Testis (tissue), 3 donors: ENCODE data around the gene A1BG. TPM values are rescaled to one million over a fixed set of nuclear protein-coding genes. Genes with fewer than 3 reads are reported as not detected.
A peak's percentile ranks its signal among the peaks of the same experiment; 100 is the strongest.

Source experiments
- DNase-seq: peaks from one replicate; pipeline ENCODE4 v3.0.0-alpha.2; 2019
- H3K27ac ChIP-seq, 2 donors: fragments of 200-600 bp; sonication (generic); one replicate each; pipeline ENCODE4 v1.5.1; 2019
- H3K27me3 ChIP-seq: fragments of 200-600 bp; sonication (generic); one replicate; pipeline ENCODE4 v1.5.1; 2019
- H3K36me3 ChIP-seq: fragments of 200-600 bp; sonication (generic); one replicate; pipeline ENCODE4 v1.5.1; 2017; ENCODE audit warnings: low read depth; ENCODE audit errors: missing control alignments
- H3K4me1 ChIP-seq: fragments of 200-600 bp; sonication (generic); one replicate; pipeline ENCODE4 v1.5.1; 2019
- H3K4me3 ChIP-seq, 2 donors: fragments of 200-600 bp; sonication (generic); one replicate each; pipeline ENCODE4 v1.5.1; 2017 to 2019
- H3K9me3 ChIP-seq: fragments of 200-600 bp; sonication (generic); one replicate; pipeline ENCODE4 v1.5.1; 2017
- POLR2A ChIP-seq: fragments of 450-650 bp; IDR thresholded peaks from one replicate; pipeline ENCODE4 v1.6.1; 2017; ENCODE audit warnings: antibody characterized with exemption, mild to moderate bottlenecking, moderate library complexity
- WGBS, 2 donors: methylation state at CpG; one replicate each; pipeline ENCODE4 v1.1.5; 2018; 5-methylcytosine and 5-hydroxymethylcytosine counted together
- intact Hi-C: fragments of 100-400 bp; cut with DNase I; formaldehyde crosslinking; loops from one replicate; pipeline ENCODE4 v1.15.1; 2023; ENCODE audit warnings: low total_unique reads
- polyA plus RNA-seq: library from polyadenylated mRNA; stranded (reverse); fragments of 350-450 nt; fragmentation: Illumina TruSeq; extraction: RNeasy Lipid Tissue Mini Kit (QIAGEN cat#74804); gene quantifications from one replicate; pipeline ENCODE4 v1.2.3, GENCODE V29; 2014; ENCODE audit warnings: low read depth, low replicate concordance; ENCODE audit not compliant: insufficient read depth
- total RNA-seq, 2 donors: library from RNA; depleted of rRNA; stranded (reverse); fragments of >200 nt; gene quantifications; one replicate each; pipeline ENCODE4 v1.2.3, GENCODE V29; 2016
- TF ChIP-seq, protein P1 (sequence below), 3 experiments: fragments of 450-650 bp in 2 of 3; fragments of 200-600 bp in 1 of 3; sonication (generic) in 1 of 3; IDR thresholded peaks; one replicate each; pipeline ENCODE4 v1.5.1; 2016 to 2019; ENCODE audit warnings: antibody characterized with exemption in 3 of 3, mild to moderate bottlenecking in 2 of 3, moderate library complexity in 1 of 3

A1BG gene
- total and polyA plus RNA-seq, 3 donors from 2014 or later, result 3.5 to 13.1 (median 4.5) TPM

DNA sequence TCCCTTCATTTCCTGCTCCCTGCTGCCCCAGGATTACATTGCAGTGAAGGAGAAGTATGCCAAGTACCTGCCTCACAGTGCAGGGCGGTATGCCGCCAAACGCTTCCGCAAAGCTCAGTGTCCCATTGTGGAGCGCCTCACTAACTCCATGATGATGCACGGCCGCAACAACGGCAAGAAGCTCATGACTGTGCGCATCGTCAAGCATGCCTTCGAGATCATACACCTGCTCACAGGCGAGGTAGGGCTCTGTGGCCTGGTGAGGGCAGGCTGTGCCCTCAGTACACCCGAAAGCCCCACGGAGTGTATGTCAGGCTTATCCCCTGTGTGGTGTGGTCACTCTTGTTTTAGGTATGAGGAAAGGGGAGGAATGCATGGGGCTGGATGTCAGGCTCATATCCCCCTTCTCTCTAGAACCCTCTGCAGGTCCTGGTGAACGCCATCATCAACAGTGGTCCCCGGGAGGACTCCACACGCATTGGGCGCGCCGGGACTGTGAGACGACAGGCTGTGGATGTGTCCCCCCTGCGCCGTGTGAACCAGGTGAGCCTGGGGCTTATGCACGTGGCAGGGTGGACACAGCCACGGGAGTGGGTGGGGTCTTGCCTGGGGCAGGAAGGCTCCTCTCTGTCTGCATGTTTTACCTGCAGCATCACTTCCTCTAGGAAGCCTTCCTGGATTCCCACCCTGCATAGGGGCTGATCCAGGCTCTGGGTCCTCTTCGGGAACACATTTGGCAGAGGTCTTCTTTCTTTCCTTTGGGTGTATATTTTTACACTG is 39.8 kb upstream of the A1BG start:
- Histone ChIP-seq H3K36me3 (no peaks in the 10 kb centered on the region), H3K9me3 (no peaks in the 10 kb centered on the region), H3K27me3 (no peaks in the 10 kb centered on the region), H3K4me3 (no peak overlapping the region), H3K4me1 (peaks cover 5% of the 10 kb centered on the region), H3K27ac (no peak overlapping the region)
- no peak for DNase-seq
- WGBS, 2 donors, result 89 to 91% methylated on average over 16 to 26 of the region's 26 CpGs
- intact Hi-C loops, result no loop called here
- no peak for TF ChIP-seq POLR2A
- TF ChIP-seq, protein P1, sequence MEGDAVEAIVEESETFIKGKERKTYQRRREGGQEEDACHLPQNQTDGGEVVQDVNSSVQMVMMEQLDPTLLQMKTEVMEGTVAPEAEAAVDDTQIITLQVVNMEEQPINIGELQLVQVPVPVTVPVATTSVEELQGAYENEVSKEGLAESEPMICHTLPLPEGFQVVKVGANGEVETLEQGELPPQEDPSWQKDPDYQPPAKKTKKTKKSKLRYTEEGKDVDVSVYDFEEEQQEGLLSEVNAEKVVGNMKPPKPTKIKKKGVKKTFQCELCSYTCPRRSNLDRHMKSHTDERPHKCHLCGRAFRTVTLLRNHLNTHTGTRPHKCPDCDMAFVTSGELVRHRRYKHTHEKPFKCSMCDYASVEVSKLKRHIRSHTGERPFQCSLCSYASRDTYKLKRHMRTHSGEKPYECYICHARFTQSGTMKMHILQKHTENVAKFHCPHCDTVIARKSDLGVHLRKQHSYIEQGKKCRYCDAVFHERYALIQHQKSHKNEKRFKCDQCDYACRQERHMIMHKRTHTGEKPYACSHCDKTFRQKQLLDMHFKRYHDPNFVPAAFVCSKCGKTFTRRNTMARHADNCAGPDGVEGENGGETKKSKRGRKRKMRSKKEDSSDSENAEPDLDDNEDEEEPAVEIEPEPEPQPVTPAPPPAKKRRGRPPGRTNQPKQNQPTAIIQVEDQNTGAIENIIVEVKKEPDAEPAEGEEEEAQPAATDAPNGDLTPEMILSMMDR (IDR thresholded peaks at IDR 0.05), result no peak

DNA sequence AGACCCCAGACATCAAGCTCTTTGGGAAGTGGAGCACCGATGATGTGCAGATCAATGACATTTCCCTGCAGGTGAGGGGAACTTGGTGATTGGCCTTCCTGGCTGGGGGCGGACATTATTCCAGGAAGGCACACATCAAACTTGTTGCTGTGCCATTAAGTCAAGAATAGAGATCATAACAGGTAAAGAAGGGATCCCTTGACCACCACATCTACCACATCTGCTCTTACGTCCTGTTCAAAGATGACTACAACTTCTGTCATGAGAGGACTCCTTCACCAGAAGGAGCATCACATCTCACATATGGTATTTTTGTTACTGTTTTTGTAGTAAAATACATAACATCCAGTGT is 34.9 kb upstream of the A1BG start:
- DNase-seq, result no peak
- intact Hi-C loops, result no loop called here
- H3K36me3 ChIP-seq, result no peaks in the 10 kb centered on the region
- peaks cover 20% of the 10 kb centered on the region for H3K4me1 ChIP-seq
- H3K9me3 ChIP-seq, result no peaks in the 10 kb centered on the region
- H3K27ac ChIP-seq, result no peak overlapping the region
- WGBS, 2 donors, result 66 to 79% methylated on average over 3 of the region's 3 CpGs
- TF ChIP-seq, protein P1 (IDR thresholded peaks at IDR 0.05), result no peak
- TF ChIP-seq POLR2A, result no peak
- H3K27me3 ChIP-seq, result no peaks in the 10 kb centered on the region
- peak overlapping the region; percentile 73 to 76 for H3K4me3 ChIP-seq

DNA sequence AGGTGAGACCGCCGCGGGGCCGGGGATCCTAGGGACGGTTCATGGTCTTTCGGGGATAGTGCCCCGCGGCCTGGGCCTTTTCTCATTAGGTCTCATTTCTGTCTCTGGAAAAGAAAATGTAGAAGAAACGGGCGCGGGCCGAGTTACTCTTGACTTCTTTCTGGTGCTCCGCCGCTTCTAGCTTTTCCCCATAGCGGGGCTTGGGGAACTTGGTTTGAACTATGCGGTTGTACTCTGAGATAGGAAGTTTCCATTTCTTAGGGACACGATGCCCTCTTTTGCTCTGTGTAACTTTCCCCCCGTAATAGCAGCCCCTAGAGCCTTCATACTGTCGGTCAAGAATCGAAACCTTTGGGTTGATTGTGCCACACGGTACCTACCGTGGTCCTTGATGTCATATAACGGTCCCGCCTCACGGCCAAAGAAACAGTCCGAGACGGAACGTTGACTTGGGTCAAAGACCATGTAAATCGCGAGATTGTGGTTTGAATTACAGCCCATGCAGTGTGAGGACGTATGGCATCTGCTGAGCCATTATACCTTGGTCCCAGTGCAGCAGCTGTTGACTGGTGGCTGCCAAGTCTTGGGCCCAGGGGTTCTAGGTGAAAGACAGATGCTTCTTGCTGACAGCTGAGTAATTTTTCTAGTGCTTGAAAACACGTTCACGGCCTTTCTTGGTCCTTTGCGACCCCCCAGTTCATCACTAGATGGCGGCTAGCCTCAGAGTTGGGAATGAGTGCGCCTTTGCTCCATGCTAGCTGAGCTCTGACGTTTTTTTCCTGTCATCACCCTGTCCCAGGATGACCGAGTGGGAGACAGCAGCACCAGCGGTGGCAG is 34.3 kb upstream of the A1BG start:
- DNase-seq, result no peak
- Histone ChIP-seq H3K27ac (peak overlapping the region; percentile 35 to 91), H3K27me3 (no peaks in the 10 kb centered on the region), H3K9me3 (no peaks in the 10 kb centered on the region), H3K4me3 (peak overlapping the region; percentile 73 to 76), H3K36me3 (no peaks in the 10 kb centered on the region), H3K4me1 (peaks cover 20% of the 10 kb centered on the region)
- intact Hi-C loops, result no loop called here
- TF ChIP-seq, protein P1 (IDR thresholded peaks at IDR 0.05), result no peak
- no peak for TF ChIP-seq POLR2A
- WGBS, 2 donors, result 5 to 8% methylated on average over 30 to 39 of the region's 39 CpGs

DNA sequence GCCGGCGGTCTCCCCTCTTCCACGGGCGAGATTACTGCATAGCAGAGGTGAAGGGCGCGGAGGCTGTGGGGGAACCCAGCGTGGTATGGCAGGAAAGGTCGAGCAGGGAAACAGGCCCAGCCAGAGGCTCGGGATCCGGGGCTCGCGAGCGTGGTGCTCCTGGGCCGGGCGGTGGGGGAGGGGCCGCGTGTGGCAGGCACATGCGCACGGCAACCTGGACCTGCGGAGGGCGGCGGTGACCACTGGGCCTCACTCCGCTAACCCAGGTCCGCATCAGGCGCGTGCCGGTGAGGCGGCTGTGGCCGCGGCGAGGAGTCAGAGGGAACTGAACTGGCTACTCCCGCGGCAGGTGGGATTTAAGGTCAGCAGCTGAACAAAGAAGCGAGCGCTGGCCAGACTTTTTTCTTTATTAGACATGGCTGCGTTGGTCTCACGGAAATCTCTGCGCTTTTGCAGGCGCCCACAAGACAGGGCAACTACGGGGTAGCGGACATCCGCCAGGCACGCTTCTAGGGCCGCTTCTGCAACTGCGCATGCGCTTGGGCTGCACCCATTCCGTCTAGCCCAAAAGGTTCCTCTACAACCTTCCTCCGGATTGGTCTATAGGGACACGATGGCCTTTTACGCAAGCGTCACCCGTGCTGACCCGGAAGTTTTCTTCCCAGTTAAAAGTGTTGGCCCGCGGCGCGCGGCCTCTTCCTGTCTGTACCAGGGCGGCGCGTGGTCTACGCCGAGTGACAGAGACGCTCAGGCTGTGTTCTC is 33.5 kb upstream of the A1BG start, which contains the start of gene RPS5:
Gene RPS5, plus strand, starts transcription at position 694 of the 762 bp plus-strand sequence. CDS start 869 bp downstream, outside the sequence.
- peak; percentile 98 for DNase-seq
- Histone ChIP-seq H3K4me1 (peaks cover 24% of the 10 kb centered on the region), H3K4me3 (peak within 1 kb of the TSS; percentile 73 to 76), H3K27ac (peak within 1 kb of the TSS; percentile 91 to 95), H3K9me3 (no peaks in the 10 kb centered on the region), H3K36me3 (no peaks in the 10 kb centered on the region), H3K27me3 (no peaks in the 10 kb centered on the region)
- intact Hi-C loops, result no loop called here
- 0 to 1% methylated on average over 37 to 63 of the region's 64 CpGs for WGBS, 2 donors
- peak; percentile 37 for TF ChIP-seq POLR2A
- TF ChIP-seq, protein P1 (IDR thresholded peaks at IDR 0.05), result no peak
